Measurements from ENCODE around the gene ONECUT2. TPM values are rescaled to one million over a fixed set of nuclear protein-coding genes. Genes with fewer than 3 reads are reported as not detected.
"Not testable (repeated sequence)": the region's sequence is repeated elsewhere in the genome, so short reads cannot be mapped to it uniquely, and the experiment has no call there.

The ONECUT2 gene
- 0.06 and 0.15 TPM in 2 replicates for total RNA-seq

- no peak for DNase-seq (ENCODE audit: extremely low read depth, low read depth, low spot score)
Observed at GRCh38 chr18:57434536-57435494, at the start of gene ONECUT2. TSS of gene ONECUT2 (plus strand) at chr18:57435374. CDS start at chr18:57435717, 343 bp downstream.

DNA sequence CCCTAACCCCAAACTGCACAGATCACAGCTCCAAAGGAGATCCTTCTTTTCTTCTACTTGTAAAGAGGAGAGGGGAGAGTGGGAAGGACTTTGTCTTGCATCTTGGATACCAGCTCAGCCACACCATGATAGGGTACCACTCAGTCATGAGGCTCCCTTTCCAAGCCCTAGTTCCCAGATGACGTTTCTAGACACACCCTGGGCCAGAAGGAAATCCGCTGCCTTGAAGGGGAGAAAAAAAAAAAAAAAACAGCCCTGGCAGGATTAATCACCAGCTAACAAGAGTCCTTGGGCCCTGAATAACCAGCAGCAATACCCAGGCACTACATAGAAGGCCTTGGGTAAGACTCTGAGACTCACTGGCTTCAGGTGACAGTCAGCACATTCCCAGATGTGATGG lies 45.9 kb upstream of the ONECUT2 start:
- no peak for DNase-seq (ENCODE audit: extremely low read depth, low read depth, low spot score)

- no peak for DNase-seq (ENCODE audit: extremely low read depth, low read depth, low spot score)
Observed at GRCh38 chr18:57390044-57390443, 45.1 kb upstream of the ONECUT2 start.

GRCh38 chr18:57394749-57395148 lies 40.4 kb upstream of the ONECUT2 start:
- not testable (repeated sequence) for DNase-seq (ENCODE audit: extremely low read depth, low read depth, low spot score)

DNA sequence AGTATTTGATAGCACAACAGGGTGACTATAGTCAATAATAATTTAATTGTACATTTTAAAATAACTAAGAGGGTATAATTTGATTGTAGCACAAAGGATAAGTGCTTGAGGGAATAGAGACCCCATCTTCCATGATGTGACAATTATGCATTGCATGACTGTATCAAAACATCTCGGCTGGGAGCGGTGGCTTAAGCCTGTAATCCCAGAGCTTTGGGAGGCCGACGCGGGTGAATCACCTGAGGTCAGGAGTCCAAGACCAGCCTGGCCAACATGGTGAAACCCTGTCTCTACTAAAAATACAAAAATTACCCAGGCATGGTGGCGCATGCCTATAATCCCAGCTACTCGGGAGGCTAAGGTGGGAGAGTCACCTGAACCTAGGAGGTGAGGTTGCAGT lies 38.3 kb upstream of the ONECUT2 start:
- DNase-seq (ENCODE audit: extremely low read depth, low read depth, low spot score), result not testable (repeated sequence)

- DNase-seq (ENCODE audit: extremely low read depth, low read depth, low spot score), result no peak
Observed at GRCh38 chr18:57397440-57398132, 37.6 kb upstream of the ONECUT2 start.

- no peak for DNase-seq (ENCODE audit: extremely low read depth, low read depth, low spot score)
Observed at GRCh38 chr18:57404345-57404744, 30.8 kb upstream of the ONECUT2 start.

DNA sequence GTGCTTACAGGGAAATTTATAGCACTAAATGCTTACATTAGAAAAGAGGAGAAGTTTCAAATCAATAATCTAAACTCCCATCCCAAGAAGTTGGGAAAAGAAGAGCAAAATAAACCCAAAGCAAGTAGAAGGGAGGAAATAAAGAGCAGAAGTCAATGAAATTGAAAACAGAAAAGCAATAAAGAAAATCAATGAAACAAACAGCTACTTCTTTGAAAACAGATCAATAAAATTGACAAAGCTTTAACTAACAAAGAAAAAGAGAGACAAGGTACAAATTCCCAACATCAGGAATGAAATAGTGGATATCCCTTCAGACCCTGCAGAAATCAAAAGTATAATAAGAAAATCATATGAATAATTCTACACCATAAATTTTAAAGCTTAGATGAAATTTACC lies 25.5 kb upstream of the ONECUT2 start:
- DNase-seq (ENCODE audit: extremely low read depth, low read depth, low spot score), result no peak

- DNase-seq (ENCODE audit: extremely low read depth, low read depth, low spot score), result no peak
Observed at GRCh38 chr18:57410749-57411148, 24.4 kb upstream of the ONECUT2 start.

DNA sequence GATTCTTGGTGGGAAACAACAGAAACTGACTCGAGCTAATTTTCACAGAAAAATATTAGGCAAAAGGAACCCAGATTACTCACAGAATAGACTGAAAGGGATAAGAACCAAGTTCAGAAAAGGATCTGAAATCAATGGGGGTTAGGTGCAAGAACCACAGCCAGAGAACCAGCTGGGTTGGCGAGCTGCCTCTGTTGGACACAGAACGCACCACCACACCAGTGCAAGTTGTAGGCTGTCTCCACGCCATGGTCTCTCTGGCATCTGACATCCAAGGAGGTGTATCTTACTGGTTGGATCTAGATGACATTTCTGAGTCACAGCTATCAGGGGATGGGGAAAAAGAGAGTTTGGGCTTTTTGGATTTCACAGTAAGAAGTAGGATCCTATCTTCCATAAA lies 18.6 kb upstream of the ONECUT2 start:
- DNase-seq (ENCODE audit: extremely low read depth, low read depth, low spot score), result no peak

- DNase-seq (ENCODE audit: extremely low read depth, low read depth, low spot score), result no peak
Observed at GRCh38 chr18:57422313-57422872, 12.8 kb upstream of the ONECUT2 start.

GRCh38 chr18:57423821-57424220 lies 11.4 kb upstream of the ONECUT2 start:
- no peak for DNase-seq (ENCODE audit: extremely low read depth, low read depth, low spot score)

GRCh38 chr18:57425096-57425495 lies 10.1 kb upstream of the ONECUT2 start:
- no peak for DNase-seq (ENCODE audit: extremely low read depth, low read depth, low spot score)

DNA sequence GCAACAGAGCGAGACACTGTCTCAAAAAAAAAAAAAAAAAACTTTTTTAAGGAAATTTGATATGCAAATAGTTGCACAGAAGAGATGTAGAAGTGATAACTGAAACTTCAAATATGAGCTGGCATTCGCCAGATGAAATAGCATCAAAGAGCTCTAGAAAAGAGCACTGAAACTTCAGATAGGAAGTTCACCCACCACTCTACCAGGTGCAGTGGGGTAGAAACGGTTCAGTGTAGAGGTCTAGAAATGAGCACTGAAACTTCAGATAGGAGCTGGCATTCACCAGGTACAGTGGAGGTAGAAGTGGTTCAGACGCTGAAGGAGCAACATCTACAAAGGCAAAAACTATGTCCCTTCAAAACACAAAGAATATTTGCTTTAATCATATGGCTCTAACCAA lies 9.0 kb upstream of the ONECUT2 start:
- DNase-seq (ENCODE audit: extremely low read depth, low read depth, low spot score), result no peak

DNA sequence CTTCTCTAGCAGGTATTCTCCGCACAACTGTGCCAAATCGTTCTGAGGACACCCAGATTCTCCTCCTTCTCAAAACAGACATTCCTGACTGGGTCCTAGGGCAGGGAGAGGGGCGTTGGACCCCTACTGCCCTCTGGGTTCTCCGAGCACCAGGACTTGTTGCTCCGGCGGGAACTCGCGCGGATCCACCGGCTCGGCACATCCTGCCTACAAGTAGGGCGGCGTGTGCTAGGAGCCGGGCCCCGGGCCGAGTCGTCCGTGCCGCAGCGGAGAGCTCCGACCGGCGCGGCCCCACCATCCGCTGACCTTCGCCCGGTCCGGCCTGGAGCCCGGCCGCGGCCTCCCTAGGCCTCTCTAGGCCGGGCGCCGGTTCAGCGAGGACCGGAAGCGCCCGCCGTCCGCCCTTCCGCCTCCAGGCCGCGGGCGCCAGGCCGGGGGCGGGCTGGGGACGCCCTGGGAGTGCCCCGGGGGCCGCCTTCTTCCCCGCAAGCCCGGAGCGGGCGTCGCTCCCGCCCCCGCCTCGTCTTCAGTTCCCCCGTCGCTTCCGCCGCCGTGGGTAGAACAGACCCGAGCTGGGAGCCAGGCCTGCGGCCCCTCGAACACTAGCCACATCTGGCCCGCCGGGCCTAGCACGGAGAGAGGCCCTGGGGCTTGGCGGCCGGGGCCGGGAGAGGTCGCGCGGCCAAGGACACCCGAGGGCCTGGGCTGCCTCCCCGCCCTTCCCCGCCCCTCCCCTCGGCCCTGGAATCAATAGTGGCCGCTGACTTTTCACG lies 7.6 kb upstream of the ONECUT2 start:
- no peak for DNase-seq (ENCODE audit: extremely low read depth, low read depth, low spot score)

GRCh38 chr18:57428221-57429150 lies 6.7 kb upstream of the ONECUT2 start:
- DNase-seq (ENCODE audit: extremely low read depth, low read depth, low spot score), result no peak

DNA sequence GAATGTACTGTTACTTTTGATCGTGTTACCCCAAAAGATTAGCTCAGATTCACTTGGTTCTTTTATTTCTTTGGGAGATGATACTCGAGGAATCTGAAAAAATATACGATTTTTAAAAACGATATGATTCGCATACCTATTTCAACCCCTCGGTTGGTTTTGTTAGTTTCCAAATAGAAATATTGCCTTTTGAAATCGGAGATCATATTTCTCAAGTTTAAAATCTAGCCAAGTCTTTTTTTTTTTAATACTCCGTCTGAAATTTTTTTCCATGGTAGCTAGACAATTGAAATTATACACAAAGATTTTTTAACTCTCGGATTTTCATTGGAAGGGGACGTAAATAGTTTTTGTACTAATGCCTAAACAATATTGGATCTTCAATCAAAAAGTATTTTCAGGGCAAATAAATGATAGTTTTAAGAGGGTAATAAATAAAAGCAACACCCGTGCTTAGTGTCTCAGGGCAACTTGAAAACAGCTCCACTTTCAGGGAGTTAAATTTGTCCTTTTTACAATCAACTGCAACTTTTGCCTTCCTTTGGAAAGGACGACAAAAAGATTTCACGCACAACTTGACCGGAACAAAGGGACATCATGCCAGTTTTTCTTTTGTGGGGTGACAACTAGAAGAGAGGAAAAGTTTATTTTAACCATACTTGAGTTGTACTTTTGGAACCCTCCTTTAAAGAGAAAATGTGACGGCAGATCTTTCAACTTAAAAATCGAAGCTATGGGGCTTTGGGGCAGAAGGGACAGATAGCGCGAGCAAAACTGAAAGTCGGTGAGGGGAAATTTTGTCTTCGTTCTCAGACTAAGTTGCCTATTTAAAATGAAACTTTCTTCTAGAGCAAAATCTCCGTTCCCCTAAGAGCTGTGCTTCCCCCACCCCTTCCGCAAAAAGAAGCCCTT lies 5.8 kb upstream of the ONECUT2 start:
- DNase-seq (ENCODE audit: extremely low read depth, low read depth, low spot score), result no peak

DNA sequence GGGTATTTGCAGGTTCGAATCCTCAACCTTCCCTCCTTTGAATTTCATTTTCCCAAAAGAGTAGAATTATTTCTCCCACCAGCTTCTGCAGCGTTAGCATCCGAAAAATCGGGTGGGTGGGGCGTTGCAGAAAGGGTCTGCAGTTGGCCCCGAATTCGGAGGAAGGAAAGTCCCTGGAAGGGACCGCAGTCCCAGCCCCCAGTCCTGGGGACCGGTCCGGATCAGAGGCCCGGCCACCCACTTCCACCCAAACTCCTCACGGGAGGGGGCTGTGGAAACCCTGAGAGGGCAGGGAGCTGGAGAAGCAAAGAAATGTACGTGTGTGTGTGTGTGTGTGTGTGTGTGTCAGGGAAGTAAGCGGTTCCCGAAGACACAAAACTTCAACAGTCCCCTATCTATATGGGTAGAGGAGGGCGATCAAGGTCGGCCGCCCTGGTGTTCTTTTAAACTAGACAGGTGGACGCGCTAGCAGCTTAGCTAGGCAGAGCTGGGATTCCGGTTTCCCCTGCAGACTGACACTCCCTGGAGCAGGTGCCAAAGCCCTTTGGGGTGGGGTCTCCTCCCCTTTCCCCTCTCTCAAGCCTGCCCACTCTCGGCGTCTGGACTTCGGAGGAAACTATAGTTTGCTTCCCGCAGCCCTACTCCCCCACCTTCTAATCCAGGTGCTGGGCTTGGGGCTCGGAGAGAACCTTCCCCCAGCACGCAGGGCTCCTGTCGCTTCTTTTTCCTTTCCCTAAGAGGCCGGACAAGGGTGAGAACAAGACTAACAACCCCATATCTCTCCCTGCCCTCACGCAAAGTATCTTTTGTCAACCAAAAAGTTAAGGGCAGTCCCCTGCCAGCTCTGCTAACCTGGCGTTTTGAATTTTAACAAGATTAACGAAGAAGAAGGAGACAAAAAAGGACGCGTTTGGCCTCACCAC lies 4.8 kb upstream of the ONECUT2 start:
- DNase-seq (ENCODE audit: extremely low read depth, low read depth, low spot score), result no peak

Measured in glomerular endothelial cell (primary cell).